ENCODE results near the gene SSR3.

GRCh38 chr3:156498307-156498706 is 56.6 kb downstream of the SSR3 start:
- no peak for TF ChIP-seq CTCF (IDR thresholded peaks at IDR 0.05 in 4 of 5, conservative IDR thresholded peaks at IDR 0.05 in 1 of 5)
- TF ChIP-seq POLR2A (IDR thresholded peaks at IDR 0.05): no peak
